ENCODE data around the gene ALPG. TPM values are rescaled to one million over a fixed set of nuclear protein-coding genes. Genes with fewer than 3 reads are reported as not detected.
"Not testable (repeated sequence)": the region's sequence is repeated elsewhere in the genome, so short reads cannot be mapped to it uniquely, and the experiment has no call there.

The ALPG gene
- total RNA-seq, 2 experiments from 2014 or later: not detected

DNA sequence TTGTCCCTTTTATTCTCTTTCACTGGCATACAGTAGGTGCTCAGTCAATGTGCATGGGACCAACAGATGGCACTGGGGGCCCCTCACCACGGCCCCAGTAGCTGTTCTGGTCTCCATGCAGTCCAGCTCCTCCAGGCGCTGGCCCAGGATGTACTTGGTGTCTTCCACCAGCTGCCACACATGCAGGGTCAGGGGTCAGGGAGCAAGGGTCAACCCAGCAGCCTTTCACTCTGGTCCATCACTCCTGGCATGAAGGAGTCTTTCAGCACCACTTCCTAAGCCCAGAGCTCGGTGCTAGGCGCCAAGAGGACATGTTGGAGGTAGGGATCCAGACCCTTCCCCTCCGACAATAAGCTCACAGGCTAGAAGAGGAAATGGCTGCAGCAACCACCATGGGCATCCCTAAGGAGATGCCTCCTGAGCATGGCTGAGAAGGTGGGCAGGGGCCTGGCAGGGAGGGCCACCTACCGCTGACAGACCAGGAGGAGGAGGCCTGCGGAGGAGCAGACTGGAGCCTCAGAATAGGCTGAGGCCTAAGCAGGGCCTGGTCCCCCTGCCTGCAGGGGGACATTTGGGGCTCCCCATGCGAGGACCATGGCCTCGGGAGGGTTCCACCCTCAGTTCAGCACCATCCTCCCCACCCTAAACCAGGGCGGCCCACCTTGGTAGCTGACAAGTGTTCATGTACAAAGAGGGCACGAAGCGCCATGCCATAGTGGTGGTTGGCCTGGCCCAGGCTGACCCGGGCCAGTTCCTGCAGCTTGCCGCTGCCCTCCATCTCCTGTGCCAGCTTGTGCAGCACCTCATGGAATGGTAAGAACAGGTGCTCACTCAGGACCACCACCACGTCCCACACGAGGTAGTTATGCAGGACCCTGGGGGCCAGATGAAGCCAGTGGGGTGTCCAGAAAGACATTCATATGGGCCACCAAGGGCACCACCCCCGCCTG is 10.2 kb downstream of the ALPG start:
- ChIA-PET CTCF (no interaction called here), POLR2A (no interaction called here)

DNA sequence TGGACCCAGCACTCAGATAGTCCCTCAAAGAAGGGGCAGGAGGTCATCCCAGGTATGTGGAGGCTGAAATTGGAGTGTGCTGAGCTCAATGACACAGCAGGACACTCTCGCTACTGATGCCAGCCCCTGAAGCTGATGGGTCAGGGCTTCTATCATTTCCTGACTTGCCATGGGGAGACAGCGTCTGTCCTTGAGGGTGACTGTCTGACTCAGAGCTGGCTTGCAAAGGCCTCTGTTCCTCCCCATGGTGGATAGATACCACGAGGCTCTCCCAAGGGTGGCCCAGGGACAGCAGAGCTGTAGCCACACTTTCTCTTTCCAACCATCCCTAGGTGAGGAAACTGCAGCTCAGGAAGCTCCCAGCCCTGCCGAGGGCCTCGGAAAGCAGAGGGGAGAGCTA is 10.8 kb downstream of the ALPG start:
- CTCF ChIA-PET: no interaction called here

DNA sequence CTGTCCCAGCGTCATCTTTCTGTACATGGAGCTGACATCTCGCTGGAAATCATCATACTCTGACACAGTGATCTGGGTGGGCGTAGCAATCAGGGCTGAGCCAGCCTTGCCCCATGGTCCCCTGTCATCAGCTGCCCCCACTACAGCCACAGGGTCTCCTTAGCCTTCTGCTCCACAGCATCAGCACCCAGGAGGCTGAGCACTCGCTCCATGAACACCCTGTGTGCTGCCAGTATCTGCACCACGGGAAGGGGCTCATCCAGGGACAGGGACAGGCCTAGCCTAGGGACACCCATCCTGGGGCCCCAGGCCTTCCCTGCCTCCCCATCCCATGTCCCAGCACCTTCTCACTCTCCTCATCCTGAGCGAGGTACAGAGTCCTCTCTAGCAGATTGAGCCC is 11.4 kb downstream of the ALPG start:
- CTCF ChIA-PET: no interaction called here
- POLR2A ChIA-PET: no interaction called here

More for the DNA sequence above, 10.8 kb downstream of the ALPG start:
- POLR2A ChIA-PET: no interaction called here

DNA sequence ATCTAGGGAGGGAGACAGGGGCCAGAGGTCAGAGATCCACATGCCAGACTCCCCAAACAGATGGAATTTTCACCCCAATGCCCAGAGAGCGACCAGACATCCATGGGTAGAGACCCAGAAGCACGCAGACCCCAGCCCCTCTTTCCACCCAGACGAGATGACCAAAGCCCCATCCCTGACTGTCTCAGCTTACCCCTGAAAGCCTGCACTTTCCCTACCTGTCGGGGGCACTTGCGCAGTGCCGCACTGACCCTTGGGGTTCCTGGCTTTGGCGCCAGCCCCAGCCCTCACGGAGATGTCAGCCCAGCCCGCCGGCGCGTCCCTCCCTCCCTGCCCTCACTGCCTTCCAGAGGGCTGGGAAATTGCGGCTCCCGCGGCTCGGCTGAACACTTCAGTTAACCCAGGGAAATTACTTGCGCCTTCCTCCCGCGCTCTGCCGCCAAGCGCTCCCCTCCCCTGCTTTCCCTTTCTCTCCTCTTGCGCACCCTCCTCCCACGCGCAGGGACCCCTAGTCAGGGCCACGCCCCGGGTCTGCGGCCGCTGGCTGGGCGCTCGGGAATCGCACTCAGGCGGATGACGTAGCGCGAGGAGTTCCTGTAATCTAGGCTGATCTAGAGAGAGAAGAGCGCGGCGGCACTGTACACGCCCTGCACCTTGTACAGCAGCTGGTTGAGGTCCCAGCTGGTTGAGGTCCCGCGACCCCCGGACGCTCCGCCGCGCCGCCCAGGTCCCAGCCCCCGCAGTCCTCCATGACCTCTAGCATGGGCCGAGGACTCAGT is 12.0 kb downstream of the ALPG start:
- ChIA-PET CTCF (no interaction called here), POLR2A (no interaction called here)

DNA sequence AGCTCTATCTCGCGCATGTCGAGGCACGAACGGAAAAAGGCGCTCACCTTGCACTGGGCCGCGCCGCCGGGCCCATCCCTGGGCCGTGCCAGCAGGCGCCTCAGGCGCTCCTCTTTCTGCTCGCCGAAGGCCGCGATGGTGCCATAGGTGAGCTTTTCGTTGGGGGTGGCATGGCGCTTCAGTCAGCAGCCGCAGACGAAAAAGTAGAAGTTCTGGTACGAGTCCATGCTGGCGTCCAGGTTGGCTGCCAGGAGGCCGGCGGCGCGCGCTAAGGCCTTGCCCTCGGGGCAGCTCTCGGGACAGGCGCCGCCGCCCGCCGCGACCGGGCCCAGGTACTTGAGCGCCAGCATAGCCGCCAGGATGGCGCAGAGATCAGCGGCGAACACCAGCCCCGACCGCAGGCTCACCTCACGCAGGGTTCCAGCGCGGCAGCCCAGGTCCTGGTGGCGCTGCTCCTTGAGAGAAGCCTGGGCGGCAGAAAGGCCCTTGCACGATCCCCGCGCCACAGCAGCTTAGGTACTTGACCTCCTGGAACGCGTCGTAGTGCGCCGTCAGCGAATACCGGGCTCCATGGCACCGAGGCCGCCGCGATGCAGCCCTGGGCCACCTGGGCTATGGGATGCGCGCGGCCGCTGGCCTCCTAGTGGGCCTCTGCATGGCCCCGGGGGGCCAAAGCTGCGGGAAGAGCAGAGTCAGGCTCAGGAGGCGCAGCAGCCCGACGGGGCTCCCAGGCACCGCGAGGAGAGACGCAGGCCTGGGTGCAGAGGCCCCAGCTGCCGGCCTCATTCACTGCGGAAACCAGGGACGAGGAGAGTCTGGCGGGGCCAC is 12.8 kb downstream of the ALPG start:
- CTCF ChIA-PET: no interaction called here
- POLR2A ChIA-PET: no interaction called here

DNA sequence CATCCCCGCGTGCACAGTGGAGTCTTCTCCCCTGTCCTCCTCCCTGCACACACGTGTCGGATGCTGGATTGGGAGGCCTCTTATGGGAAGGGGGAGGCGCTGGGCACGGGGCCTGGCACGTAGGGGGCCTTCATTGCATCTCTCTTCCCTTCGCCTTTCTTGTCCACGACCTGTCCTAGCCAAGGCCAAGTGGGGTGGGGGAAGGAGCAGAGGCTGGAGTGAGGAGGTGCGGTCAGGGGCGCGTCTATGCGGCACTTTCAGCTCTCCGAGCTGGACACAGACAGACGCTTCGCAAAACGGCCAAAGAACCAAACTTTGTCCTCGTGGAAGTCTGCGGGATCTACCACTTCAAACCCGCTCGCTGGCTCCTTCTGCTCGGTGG is 13.4 kb downstream of the ALPG start:
- CTCF ChIA-PET: no interaction called here

DNA sequence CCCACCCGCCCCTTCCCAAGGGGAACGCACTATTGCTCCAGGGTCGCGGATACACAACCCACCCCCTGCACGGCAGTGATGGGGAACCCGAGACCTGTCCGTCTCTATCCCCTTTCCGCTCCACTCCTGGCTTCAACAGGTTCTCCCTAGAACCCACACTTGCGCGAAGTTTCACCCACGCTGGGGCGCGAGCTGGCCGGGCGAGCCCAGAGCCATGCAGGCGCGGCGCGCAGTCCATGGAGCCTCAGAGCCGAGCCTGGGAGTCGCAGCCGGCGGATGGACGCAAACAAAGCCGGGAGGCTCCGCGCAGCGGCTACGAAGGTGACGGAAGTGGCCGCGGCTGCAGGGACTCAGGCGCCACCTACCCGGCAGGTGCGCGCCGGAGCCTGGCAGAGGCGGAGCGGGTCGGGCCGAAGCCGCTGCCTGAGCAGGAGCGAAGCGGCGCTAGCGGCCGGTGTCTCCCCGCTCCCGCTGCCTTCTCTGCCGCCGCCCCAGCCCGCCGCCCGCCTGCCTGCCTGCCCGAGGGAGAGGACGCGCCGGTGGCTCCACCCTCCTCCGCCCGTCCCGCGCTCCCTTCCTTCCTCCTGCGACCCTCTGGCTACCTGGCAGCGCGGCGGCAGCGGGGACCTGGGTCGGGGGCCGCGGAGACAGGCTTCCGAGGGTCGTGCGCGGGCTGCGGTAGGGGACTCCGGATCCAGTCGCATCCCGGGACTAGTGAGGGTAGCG is 14.0 kb downstream of the ALPG start:
- ChIA-PET CTCF (interaction anchor here (1.0 kb wide), 1 partner anchor 19 kb away, joined by 3 read pairs; no protein-coding TSS in a partner anchor), POLR2A (no interaction called here)

More for the DNA sequence above, 13.4 kb downstream of the ALPG start:
- POLR2A ChIA-PET: no interaction called here

DNA sequence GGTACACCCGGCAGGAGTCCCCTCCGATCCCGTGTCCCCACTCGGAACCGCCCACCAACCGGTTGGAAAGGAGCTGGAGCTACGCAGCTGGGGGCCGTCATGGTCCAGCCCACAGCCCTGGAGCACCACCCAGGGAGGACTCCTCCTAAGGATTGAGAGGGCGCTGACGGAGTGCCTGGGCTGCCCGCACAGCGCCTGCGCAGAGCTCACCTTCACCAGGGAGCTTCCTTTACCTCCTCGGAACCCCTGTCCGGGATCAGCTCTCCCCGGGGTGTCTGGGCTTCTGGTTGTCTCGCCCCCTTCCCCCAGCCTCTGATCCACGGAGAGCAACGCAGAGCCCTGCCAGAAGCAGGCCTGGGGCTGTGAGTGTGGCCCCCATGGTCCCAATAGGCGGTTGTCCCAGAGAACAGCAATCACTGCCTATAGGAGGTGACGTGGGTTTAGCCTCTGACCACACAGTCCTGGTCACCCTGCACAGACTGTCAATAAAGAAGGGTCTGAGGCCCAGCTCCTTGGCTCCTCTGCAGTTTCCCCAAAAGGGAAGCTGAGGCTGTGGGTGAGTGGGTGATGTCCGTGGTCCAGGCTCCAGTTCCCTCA is 14.6 kb downstream of the ALPG start:
- ChIA-PET CTCF (interaction anchor here (1.0 kb wide), 1 partner anchor 18 kb away, joined by 3 read pairs; no protein-coding TSS in a partner anchor), POLR2A (no interaction called here)

DNA sequence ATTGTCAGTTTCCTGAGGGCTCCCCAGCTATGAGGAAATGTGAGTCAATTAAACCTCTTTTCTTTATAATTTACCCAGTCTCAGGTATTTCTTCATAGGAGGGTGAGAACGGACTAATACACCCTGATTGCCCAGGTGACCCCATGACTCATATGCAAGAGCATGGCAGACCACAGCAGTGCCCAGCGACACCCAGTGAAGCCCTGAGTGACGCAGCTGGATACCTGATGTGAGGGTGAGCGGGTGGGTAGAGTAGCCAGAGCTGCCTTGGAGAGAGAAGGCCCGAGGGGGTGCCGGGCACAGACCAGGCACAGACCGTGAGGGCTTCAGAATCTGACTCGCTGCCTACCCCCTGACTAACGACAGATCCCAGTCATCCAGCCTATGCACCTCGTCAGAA is 15.4 kb downstream of the ALPG start:
- POLR2A ChIA-PET: no interaction called here
- CTCF ChIA-PET: no interaction called here

DNA sequence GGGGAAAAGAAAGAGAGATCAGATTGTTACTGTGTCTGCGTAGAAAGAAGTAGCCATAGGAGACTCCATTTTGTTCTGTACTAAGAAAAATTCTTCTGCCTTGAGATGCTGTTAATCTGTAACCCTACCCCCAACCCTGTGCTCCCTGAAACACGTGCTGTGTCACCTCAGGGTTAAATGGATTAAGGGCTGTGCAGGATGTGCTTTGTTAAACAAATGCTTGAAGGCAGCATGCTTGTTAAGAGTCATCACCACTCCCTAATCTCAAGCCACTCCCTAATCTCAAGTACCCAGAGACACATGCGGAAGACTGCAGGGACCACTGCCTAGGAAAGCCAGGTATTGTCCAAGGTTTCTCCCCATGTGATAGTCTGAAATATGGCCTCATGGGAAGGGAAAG is 16.4 kb downstream of the ALPG start:
- POLR2A ChIA-PET, CTCF ChIA-PET: not testable (repeated sequence)

DNA sequence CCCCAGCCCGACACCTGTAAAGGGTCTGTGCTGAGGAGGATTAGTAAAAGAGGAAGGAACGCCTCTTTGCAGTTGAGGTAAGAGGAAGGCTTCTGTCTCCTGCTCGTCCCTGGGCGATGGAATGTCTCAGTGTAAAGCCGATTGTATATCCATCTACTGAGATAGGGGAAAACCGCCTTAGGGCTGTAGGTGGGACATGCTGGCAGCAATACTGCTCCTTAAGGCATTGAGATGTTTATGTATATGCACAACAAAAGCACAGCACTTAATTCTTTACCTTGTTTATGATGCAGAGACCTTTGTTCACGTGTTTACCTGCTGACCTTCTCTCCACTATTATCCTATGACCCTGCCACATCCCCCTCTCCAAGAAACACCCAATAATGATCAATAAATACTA is 16.8 kb downstream of the ALPG start:
- POLR2A ChIA-PET, CTCF ChIA-PET: not testable (repeated sequence)

DNA sequence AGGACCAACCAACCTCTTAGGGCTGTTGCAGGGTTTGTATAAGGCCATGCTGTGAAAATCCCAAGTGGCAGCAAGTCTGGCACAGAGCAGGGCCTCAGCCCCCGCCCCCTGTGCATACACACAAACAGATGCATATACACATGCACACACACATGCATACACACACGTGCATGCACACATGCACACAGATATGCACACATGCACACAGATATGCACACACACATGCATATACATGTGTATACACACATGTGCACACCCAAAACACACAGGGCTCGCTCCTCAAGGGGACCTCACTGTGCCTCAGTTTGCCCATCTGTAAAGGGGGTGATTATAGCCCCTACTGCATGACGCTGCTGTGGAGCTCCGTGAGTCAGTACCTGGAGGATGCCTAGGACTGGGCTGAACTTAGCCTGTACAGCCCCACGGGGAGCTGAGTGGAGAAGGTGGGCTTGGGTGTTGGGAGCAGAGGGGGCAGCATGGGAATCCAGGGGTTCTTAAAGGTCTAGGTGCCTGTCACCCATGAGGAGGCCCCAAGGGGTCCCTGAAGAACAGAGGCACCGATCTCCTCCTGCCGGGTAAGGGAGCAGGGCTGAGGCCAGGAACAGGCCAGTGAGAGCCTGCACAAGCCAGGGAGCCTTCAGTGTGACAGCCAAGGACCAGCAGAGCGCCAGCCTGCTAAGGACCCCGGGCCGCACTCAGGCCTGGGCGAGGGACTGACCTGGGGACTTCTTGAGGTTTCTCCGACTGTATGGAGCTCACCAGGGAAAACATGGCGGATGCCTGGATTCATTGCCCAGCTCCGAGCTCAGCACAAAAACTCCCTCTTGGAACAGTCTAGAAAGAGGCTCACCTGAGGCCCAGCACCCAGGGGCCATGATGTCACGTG is 25.3 kb downstream of the ALPG start:
- CTCF ChIA-PET: no interaction called here
- POLR2A ChIA-PET: no interaction called here

DNA sequence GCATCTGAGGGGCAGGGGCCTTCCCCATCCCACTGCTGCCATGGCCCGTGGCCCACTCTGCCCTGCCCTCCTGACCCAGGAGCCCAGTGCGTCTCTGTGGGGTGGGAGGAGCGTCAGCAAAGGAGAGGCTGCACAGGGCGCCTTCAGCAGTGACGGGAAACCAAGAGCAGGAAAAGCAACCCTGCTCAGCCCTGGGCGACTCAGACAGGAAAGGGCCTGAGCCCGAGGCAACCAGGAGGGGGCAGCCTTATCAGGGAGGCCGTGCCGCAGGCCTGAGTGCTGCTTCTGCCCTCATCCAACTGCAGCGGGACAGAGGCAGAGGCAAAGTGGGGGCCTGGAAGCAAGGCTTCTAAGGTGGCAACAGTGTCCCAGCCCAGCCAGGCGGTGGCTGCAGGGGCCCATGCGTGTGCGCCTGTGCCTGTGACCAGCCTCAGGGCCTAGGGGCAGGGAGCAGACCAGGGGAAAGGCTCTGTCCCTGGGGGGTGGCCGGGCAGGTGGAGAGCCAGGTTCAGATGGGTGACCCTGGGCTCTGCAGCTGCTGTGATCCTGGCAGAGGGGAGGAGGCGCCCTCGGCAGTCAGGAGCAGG is 26.0 kb downstream of the ALPG start:
- ChIA-PET POLR2A (no interaction called here), CTCF (no interaction called here)

DNA sequence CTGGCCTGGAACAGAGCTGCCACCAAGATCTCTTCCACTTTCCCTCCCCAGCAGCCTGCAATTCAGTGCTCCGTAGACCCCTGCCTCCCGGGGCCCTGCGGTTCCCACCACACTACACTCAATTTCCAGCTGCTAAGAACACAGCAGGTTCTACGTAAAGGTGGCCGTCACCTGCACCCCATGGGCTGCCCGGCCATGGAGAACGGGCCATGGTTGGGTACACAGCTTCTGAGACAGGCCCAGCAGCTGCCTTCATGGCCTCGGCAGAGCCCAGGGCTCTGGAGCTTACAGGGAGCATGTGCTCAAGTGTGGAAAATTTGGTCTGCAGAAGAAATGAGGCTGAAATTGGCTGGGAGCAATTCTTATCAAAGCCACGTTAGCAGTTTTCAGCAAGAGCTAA is 27.0 kb downstream of the ALPG start:
- CTCF ChIA-PET, POLR2A ChIA-PET: not testable (repeated sequence)

DNA sequence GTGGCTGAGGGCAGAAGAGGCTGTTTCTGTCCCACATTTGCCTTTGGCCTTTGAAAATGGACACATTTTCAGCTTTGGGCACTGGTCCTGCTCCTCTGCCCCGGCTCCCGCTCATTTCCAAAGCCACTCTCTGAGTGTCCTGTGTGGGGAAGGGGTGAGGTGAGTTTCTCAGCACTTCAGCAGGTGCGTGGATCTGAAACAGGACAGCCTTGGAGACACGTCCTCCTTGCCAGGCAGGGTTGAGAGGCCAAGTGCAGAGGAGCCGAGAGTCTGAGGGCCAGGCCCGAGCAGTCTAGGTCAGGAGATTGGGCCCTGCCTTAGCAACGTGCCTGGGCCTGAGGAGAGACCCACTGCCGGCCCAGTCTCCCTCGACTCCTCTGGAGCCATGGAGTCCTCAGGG is 27.4 kb downstream of the ALPG start:
- POLR2A ChIA-PET: no interaction called here
- CTCF ChIA-PET: interaction anchor here (1.9 kb wide), 1 partner anchor 11 kb away, joined by 8 read pairs; no protein-coding TSS in a partner anchor

DNA sequence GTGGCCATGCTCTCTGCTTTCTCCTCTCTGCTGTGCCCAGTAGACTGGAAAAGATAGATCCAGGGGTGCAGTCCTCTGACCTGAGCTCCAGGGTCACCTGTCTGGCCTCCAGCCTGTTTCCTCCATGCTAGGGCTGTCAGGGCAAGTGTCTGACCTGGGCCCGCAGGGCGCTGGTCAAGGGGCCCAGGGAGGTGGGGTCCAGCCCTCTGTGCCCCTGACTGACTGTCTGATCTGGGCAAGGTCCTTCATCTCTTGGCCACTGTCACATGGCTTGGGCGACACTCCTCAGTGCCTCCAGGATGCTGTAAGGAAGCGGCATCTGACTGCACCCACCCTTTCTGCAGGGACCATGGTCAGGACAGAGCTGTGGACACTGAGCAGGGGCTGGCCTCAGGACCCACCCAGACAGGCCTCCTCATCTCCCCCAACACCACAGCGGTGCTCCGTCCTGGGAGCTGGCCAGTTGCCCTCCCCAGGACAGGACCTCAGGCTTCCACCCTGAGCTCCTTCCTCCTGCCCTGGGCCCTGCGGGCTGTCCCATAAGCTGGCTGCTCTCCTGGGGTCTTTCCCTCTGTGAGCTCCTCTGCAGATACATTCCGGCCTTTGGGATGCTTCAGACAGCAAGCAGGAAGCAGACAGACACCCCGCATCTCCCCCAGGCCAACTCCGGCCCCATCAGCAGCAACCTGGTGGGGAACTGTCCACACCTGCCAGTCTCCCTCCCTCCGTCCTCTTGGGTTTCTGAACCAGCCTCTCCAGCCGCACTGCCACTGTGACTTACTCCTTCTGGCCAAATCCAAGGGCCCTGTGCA is 28.1 kb downstream of the ALPG start:
- ChIA-PET CTCF (interaction anchor here (1.6 to 1.9 kb wide), 2 partner anchors 10 to 12 kb away, joined by 4 to 8 read pairs; no protein-coding TSS in a partner anchor), POLR2A (no interaction called here)

DNA sequence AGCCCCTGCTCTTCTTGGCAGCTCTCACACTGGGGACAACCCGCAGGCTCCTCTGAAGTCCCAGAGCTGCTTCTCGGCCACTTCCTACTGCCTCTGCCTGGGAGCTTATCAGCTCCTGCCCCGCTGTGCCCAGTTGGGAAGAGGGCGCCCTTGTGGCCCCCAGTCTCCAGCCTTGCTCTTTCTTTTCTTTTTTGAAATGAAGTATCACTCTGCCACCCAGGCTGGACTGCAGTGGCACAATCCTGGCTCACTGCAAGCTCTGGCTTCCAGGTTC is 28.7 kb downstream of the ALPG start:
- ChIA-PET POLR2A (no interaction called here), CTCF (interaction anchor here (1.6 to 1.9 kb wide), 2 partner anchors 9 to 12 kb away, joined by 4 to 8 read pairs; no protein-coding TSS in a partner anchor)

Measured in activated CD8-positive, alpha-beta memory T cell treated with anti-CD3 and anti-CD28 coated beads for 36 hours (primary cell).